Astrocyte (in vitro differentiated cells and primary cell): ENCODE data around the gene TCAIM. TPM values are rescaled to one million over a fixed set of nuclear protein-coding genes. Genes with fewer than 3 reads are reported as not detected.

ENCODE experiments used
- DNase-seq: peaks from one replicate; pipeline ENCODE4 v3.0.0-alpha.2; 2010; ENCODE audit warnings: low read depth
- FAIRE-seq: peaks from 2 replicates; lab custom pipeline; 2011; peaks lifted over from hg19 to GRCh38; lab: Jason Lieb, UNC
- H2AFZ ChIP-seq: 2 replicates; pipeline ENCODE4 v1.6.0; 2012; ENCODE audit warnings: low read depth, low read length, inconsistent platforms
- H3K27ac ChIP-seq: 2 replicates; pipeline ENCODE4 v1.5.1; 2011; ENCODE audit warnings: low read depth, low read length, inconsistent platforms
- H3K27me3 ChIP-seq: 2 replicates; pipeline ENCODE4 v1.6.0; 2011; ENCODE audit warnings: low read length, inconsistent platforms; ENCODE audit not compliant: insufficient read depth
- H3K36me3 ChIP-seq: 2 replicates; pipeline ENCODE4 v1.5.1; 2011; ENCODE audit warnings: low read length, inconsistent platforms; ENCODE audit not compliant: insufficient read depth
- H3K4me1 ChIP-seq: 2 replicates; pipeline ENCODE4 v1.5.1; 2011; ENCODE audit warnings: low read length, inconsistent platforms; ENCODE audit not compliant: insufficient read depth
- H3K4me2 ChIP-seq: 2 replicates; pipeline ENCODE4 v1.6.0; 2012; ENCODE audit warnings: low read length, inconsistent platforms
- H3K4me3 ChIP-seq: 2 replicates; pipeline ENCODE4 v1.5.1; 2011; ENCODE audit warnings: low read depth, mild to moderate bottlenecking, low read length, inconsistent platforms; ENCODE audit not compliant: insufficient read depth
- H3K79me2 ChIP-seq: 2 replicates; pipeline ENCODE4 v1.6.0; 2012; ENCODE audit warnings: mild to moderate bottlenecking, low read length, inconsistent platforms; ENCODE audit not compliant: insufficient read depth
- H3K9ac ChIP-seq: 2 replicates; pipeline ENCODE4 v1.6.0; 2012; ENCODE audit warnings: mild to moderate bottlenecking, low read length, inconsistent platforms
- H3K9me3 ChIP-seq: 2 replicates; pipeline ENCODE4 v1.5.1; 2012; ENCODE audit warnings: low read depth, mild to moderate bottlenecking, low read length, inconsistent platforms; ENCODE audit not compliant: insufficient read depth
- H4K20me1 ChIP-seq: 2 replicates; pipeline ENCODE4 v1.6.0; 2012; ENCODE audit warnings: low read length, inconsistent platforms; ENCODE audit not compliant: insufficient read depth
- H3K27ac Mint-ChIP-seq: one replicate; pipeline ENCODE4 v1.8.0; 2021; ENCODE audit warnings: mild to moderate bottlenecking, mixed read lengths; ENCODE audit not compliant: unreplicated experiment
- H3K27me3 Mint-ChIP-seq: one replicate; pipeline ENCODE4 v1.8.0; 2021; ENCODE audit warnings: low read depth, mixed read lengths; ENCODE audit not compliant: unreplicated experiment
- H3K36me3 Mint-ChIP-seq: one replicate; pipeline ENCODE4 v1.8.0; 2021; ENCODE audit warnings: low read depth, mixed read lengths; ENCODE audit not compliant: unreplicated experiment
- H3K4me1 Mint-ChIP-seq: one replicate; pipeline ENCODE4 v1.8.0; 2021; ENCODE audit warnings: low read depth, mixed read lengths; ENCODE audit not compliant: unreplicated experiment
- H3K4me3 Mint-ChIP-seq: one replicate; pipeline ENCODE4 v1.8.0; 2021; ENCODE audit warnings: mild to moderate bottlenecking, moderate library complexity, mixed read lengths; ENCODE audit not compliant: unreplicated experiment
- H3K9me3 Mint-ChIP-seq: one replicate; pipeline ENCODE4 v1.8.0; 2021; ENCODE audit warnings: mild to moderate bottlenecking, mixed read lengths; ENCODE audit not compliant: unreplicated experiment
- EZH2 ChIP-seq: IDR thresholded peaks from 2 replicates; pipeline ENCODE4 v1.6.1; 2012; ENCODE audit warnings: mild to moderate bottlenecking, low read length, inconsistent platforms; ENCODE audit not compliant: insufficient read depth
- total RNA-seq: library from RNA; stranded (reverse); gene quantifications from 2 replicates; pipeline ENCODE4 v1.2.1, GENCODE V29; 2021
- TF ChIP-seq, protein P1 (sequence below): IDR thresholded peaks from 2 replicates; pipeline ENCODE4 v1.5.1; 2011; ENCODE audit warnings: low read depth, mild to moderate bottlenecking, inconsistent platforms, low read length, moderate library complexity; ENCODE audit not compliant: insufficient read depth

TCAIM gene
- total RNA-seq, 1 donor from 2014 or later = 25.5 TPM

DNA sequence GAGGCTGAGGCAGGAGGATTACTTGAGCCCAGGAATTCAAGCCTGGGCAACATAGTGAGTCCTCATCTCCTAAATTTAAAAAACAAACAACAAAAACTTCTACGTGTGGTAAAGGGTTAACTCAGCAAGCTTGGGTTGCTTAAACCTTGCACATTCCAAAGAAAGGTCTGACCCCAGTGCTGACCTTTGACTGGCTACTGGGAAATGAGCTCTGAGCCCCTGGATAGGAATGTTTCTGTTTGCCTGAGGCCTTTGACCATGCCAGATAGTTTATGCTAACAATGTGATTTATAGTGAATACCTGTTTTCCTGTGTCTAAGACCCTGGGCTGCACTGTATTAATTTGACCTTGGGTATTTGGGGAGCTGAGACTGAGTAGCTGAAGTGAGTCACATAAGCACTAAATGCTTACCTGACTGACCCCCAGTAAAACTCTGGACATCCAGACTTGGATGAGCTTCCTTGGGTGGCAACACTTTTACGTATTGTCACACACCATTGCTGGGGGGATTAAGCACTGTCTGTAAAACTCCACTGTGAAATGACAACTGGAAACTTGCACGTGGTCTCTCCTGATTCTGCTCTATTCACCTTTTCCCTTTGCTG is 20.7 kb downstream of the TCAIM start:
- H3K79me2 ChIP-seq = no peaks in the 10 kb centered on the region
- H3K36me3 ChIP-seq = peaks cover 3% of the 10 kb centered on the region
- H3K9ac ChIP-seq = no peak overlapping the region
- no peak overlapping the region for H2AFZ ChIP-seq
- H3K4me3 Mint-ChIP-seq = no peak overlapping the region
- no peak overlapping the region for H3K4me3 ChIP-seq
- no peak overlapping the region for H3K4me2 ChIP-seq
- H3K9me3 Mint-ChIP-seq = no peaks in the 10 kb centered on the region
- H3K27ac Mint-ChIP-seq = no peak overlapping the region
- peaks cover 2% of the 10 kb centered on the region for H3K36me3 Mint-ChIP-seq
- no peak overlapping the region for H3K27ac ChIP-seq
- peaks cover 29% of the 10 kb centered on the region for H3K4me1 Mint-ChIP-seq
- DNase-seq (no peak), FAIRE-seq (no peak)
- H3K9me3 ChIP-seq = no peaks in the 10 kb centered on the region
- H3K27me3 ChIP-seq = no peaks in the 10 kb centered on the region
- H4K20me1 ChIP-seq = peaks cover 11% of the 10 kb centered on the region
- TF ChIP-seq, protein P1, sequence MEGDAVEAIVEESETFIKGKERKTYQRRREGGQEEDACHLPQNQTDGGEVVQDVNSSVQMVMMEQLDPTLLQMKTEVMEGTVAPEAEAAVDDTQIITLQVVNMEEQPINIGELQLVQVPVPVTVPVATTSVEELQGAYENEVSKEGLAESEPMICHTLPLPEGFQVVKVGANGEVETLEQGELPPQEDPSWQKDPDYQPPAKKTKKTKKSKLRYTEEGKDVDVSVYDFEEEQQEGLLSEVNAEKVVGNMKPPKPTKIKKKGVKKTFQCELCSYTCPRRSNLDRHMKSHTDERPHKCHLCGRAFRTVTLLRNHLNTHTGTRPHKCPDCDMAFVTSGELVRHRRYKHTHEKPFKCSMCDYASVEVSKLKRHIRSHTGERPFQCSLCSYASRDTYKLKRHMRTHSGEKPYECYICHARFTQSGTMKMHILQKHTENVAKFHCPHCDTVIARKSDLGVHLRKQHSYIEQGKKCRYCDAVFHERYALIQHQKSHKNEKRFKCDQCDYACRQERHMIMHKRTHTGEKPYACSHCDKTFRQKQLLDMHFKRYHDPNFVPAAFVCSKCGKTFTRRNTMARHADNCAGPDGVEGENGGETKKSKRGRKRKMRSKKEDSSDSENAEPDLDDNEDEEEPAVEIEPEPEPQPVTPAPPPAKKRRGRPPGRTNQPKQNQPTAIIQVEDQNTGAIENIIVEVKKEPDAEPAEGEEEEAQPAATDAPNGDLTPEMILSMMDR = no peak
- no peak for TF ChIP-seq EZH2
- H3K27me3 Mint-ChIP-seq = no peaks in the 10 kb centered on the region
- peaks cover 13% of the 10 kb centered on the region for H3K4me1 ChIP-seq

GRCh38 chr3:44363591-44363990 is 25.0 kb downstream of the TCAIM start:
- no peaks in the 10 kb centered on the region for H4K20me1 ChIP-seq
- FAIRE-seq (no peak), DNase-seq (no peak)
- no peaks in the 10 kb centered on the region for H3K9me3 ChIP-seq
- H2AFZ ChIP-seq = no peak overlapping the region
- H3K4me2 ChIP-seq = no peak overlapping the region
- peaks cover 9% of the 10 kb centered on the region for H3K36me3 Mint-ChIP-seq
- H3K79me2 ChIP-seq = no peaks in the 10 kb centered on the region
- no peaks in the 10 kb centered on the region for H3K27me3 Mint-ChIP-seq
- no peak overlapping the region for H3K27ac ChIP-seq
- H3K4me3 ChIP-seq = no peak overlapping the region
- no peak overlapping the region for H3K4me3 Mint-ChIP-seq
- TF ChIP-seq, protein P1 = no peak
- TF ChIP-seq EZH2 = no peak
- H3K36me3 ChIP-seq = peaks cover 6% of the 10 kb centered on the region
- H3K4me1 ChIP-seq = no peaks in the 10 kb centered on the region
- no peak overlapping the region for H3K9ac ChIP-seq
- H3K27me3 ChIP-seq = no peaks in the 10 kb centered on the region
- H3K4me1 Mint-ChIP-seq = peaks cover 17% of the 10 kb centered on the region
- H3K27ac Mint-ChIP-seq = no peak overlapping the region
- H3K9me3 Mint-ChIP-seq = no peaks in the 10 kb centered on the region

DNA sequence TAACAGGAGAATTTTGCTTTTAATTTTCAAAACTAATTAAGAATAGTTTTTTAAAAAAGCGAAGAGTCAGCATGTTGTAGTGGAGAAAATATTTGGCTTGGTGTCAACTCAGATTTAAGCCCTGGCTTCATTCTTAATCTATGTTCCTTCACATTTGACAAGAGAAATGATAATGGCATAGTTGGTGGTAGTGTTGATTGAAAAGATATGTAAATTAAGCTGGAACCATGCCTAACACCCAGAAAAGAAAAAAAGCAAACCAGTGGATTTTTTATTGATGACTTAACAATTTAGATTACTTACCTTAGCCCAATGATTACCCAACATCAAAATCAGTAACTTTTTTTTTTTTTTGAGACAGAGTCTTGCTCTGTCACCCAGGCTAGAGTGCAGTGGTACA is 27.4 kb downstream of the TCAIM start:
- no peaks in the 10 kb centered on the region for H3K27me3 ChIP-seq
- H3K4me3 ChIP-seq = no peak overlapping the region
- H3K9me3 Mint-ChIP-seq = no peaks in the 10 kb centered on the region
- no peak overlapping the region for H3K9ac ChIP-seq
- no peak for FAIRE-seq
- H4K20me1 ChIP-seq = no peaks in the 10 kb centered on the region
- H3K36me3 Mint-ChIP-seq = peaks cover 9% of the 10 kb centered on the region
- DNase-seq = no peak
- H2AFZ ChIP-seq = no peak overlapping the region
- peaks cover 5% of the 10 kb centered on the region for H3K4me1 Mint-ChIP-seq
- H3K4me3 Mint-ChIP-seq = no peak overlapping the region
- H3K79me2 ChIP-seq = no peaks in the 10 kb centered on the region
- H3K36me3 ChIP-seq = peaks cover 4% of the 10 kb centered on the region
- H3K27ac Mint-ChIP-seq = no peak overlapping the region
- no peak for TF ChIP-seq EZH2
- TF ChIP-seq, protein P1 = no peak
- H3K27ac ChIP-seq = no peak overlapping the region
- H3K4me2 ChIP-seq = no peak overlapping the region
- no peaks in the 10 kb centered on the region for H3K27me3 Mint-ChIP-seq
- no peaks in the 10 kb centered on the region for H3K9me3 ChIP-seq
- no peaks in the 10 kb centered on the region for H3K4me1 ChIP-seq
